ENCODE results near the gene SLC22A4. TPM values are rescaled to one million over a fixed set of nuclear protein-coding genes. Genes with fewer than 3 reads are reported as not detected.

SLC22A4 gene
- total and polyA plus RNA-seq, 2 experiments from 2014 or later, result 1.4 to 3.3 TPM

DNA sequence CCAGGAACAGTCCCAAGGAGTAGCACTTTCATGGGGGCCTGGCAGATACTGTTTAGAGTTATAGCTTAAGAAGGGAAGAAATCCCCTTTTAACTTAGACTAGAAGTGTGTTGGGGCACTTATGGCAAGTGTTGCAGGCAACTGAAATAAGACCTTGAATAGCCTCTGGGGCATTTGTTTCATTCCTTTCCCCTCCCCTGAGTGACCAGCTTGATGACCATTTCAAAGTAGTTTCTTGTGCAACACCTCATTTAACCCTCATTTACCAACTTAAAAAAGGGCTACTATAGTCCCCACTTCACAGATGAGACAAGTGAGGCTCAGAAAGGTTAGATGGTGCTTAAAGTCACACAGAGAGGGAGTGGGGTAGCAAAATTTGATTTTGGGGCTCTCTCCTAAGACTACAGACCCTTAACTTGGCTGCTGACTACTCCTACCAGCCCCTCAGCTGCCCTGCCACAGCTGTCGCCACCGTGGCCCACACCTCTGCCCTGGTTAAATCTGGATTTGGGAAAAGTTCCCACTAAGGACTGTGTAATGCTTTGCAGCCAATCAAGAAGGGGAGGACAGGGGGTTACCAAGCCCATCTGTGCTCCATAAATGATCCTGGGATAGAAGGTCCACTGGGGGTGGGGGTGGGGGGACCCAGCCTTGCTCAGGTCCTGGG, 31.2 kb upstream of the SLC22A4 start:
- Histone ChIP-seq H3K27ac (no peak overlapping the region), H3K9me3 (ENCODE audit: low read depth) (no peaks in the 10 kb centered on the region), H3K9me2 (replicated peaks; ENCODE audit: insufficient read depth) (no peaks in the 10 kb centered on the region), H4K20me1 (ENCODE audit: insufficient read depth, poor library complexity, severe bottlenecking) (no peaks in the 10 kb centered on the region), H3K4me1 (ENCODE audit: insufficient read depth) (peaks cover 42% of the 10 kb centered on the region), H3K4me3 (no peak overlapping the region), H3K4me2 (no peak overlapping the region), H3K79me2 (peaks cover 5% of the 10 kb centered on the region), H3K36me3 (replicated peaks; ENCODE audit: insufficient read depth, low read depth) (no peaks in the 10 kb centered on the region), H2AFZ (no peak overlapping the region), H3K27me3 (no peaks in the 10 kb centered on the region)
- no peak for DNase-seq (ENCODE audit: low spot score)
- WGBS (ENCODE audit: low lambda C conversion rate, missing lambda C conversion rate), result 96% methylated on average over 2 of the region's 2 CpGs
- TF ChIP-seq, protein P1, sequence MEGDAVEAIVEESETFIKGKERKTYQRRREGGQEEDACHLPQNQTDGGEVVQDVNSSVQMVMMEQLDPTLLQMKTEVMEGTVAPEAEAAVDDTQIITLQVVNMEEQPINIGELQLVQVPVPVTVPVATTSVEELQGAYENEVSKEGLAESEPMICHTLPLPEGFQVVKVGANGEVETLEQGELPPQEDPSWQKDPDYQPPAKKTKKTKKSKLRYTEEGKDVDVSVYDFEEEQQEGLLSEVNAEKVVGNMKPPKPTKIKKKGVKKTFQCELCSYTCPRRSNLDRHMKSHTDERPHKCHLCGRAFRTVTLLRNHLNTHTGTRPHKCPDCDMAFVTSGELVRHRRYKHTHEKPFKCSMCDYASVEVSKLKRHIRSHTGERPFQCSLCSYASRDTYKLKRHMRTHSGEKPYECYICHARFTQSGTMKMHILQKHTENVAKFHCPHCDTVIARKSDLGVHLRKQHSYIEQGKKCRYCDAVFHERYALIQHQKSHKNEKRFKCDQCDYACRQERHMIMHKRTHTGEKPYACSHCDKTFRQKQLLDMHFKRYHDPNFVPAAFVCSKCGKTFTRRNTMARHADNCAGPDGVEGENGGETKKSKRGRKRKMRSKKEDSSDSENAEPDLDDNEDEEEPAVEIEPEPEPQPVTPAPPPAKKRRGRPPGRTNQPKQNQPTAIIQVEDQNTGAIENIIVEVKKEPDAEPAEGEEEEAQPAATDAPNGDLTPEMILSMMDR (IDR thresholded peaks at IDR 0.05; ENCODE audit: poor library complexity), result no peak
- TF ChIP-seq EZH2phosphoT487 (IDR thresholded peaks at IDR 0.05; ENCODE audit: low read depth, severe bottlenecking, unreplicated experiment) (no peak), EZH2 (IDR thresholded peaks at IDR 0.05; ENCODE audit: borderline replicate concordance) (no peak)

DNA sequence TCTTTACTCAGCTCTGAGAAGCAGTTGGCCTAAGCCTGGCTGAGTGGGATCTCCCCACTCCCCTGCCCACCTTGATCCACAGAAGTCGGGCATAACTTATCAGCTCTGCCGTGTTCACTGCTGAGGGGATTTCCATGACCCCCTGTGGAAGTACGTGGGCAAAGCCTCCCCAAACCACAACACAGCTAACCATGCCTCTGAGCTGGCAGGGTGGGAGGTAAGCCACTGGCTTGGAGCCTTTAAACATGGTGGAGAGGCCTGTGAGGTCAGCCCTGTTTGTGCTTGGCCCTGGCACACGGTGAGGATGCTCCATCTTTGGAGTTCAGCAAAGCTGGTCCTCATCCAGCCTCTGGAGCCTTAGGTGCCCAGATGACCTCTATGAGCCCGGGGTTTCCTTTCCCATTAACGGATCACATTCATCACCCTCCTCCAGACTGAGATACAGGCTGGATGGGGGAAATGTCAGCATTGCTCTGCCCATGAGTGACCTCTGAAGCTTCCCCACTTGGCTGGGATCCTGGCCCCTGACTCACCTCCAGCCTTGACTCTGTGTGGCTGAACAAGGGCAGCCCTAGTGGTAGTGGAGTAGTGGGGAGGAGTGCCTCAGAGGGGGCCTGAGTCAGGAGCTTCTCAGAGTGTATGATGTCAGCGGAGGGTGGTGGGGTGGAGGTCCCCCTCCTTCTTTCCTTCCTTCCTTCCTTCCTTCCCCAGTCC, 30.5 kb upstream of the SLC22A4 start:
- Histone ChIP-seq H3K4me1 (ENCODE audit: insufficient read depth) (peaks cover 35% of the 10 kb centered on the region), H3K4me3 (no peak overlapping the region), H3K9me3 (ENCODE audit: low read depth) (no peaks in the 10 kb centered on the region), H3K4me2 (no peak overlapping the region), H4K20me1 (ENCODE audit: insufficient read depth, poor library complexity, severe bottlenecking) (no peaks in the 10 kb centered on the region), H3K27ac (peak overlapping the region; percentile 88), H3K27me3 (no peaks in the 10 kb centered on the region), H3K36me3 (replicated peaks; ENCODE audit: insufficient read depth, low read depth) (no peaks in the 10 kb centered on the region), H3K79me2 (no peaks in the 10 kb centered on the region), H2AFZ (no peak overlapping the region), H3K9me2 (replicated peaks; ENCODE audit: insufficient read depth) (no peaks in the 10 kb centered on the region)
- WGBS (ENCODE audit: low lambda C conversion rate, missing lambda C conversion rate), result 73% methylated on average over 7 of the region's 7 CpGs
- no peak for TF ChIP-seq EZH2 (IDR thresholded peaks at IDR 0.05; ENCODE audit: borderline replicate concordance)
- TF ChIP-seq, protein P1 (IDR thresholded peaks at IDR 0.05; ENCODE audit: poor library complexity), result no peak
- TF ChIP-seq EZH2phosphoT487 (IDR thresholded peaks at IDR 0.05; ENCODE audit: low read depth, severe bottlenecking, unreplicated experiment), result no peak
- no peak for DNase-seq (ENCODE audit: low spot score)

DNA sequence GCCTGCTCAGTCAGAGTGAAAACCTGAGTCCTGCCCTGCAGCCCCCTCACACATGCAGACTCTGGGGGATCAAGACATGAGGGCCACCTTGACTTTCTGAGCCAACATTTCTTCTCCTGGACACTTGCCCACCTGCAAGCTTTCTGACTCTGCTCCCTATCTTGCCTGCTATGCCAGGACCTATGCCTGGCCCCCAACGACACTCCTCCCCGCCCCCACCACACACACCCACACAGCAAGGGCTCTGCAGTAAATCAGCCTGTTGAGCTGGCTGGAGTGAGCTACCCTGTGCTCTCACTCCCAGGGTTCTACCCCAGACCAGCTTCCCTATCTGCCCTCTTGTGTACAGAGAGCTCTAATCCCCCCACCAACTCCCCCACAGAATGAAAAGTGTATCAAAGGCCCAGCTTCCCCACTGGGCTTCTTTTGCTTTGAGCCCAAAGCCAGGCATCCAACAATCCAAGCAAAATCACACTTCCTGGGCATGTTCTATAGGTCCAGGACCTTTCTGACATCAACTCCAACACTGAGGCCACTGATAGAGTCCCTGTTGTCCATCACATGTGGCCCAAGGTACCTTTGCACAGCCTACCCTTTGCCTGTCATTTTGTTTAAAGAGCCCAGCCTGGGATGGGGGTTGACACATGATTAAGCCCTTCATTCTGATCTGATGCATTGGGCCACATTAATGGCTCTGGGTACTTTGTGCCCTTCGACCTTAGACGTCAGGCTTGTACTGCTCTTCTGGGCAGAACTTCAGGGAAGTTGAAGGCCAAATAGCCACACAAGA, 29.5 kb upstream of the SLC22A4 start:
- no peak for DNase-seq (ENCODE audit: low spot score)
- H3K4me2 ChIP-seq, result no peak overlapping the region
- H3K4me3 ChIP-seq, result no peak overlapping the region
- H3K4me1 ChIP-seq (ENCODE audit: insufficient read depth), result peaks cover 27% of the 10 kb centered on the region
- no peaks in the 10 kb centered on the region for H3K27me3 ChIP-seq
- no peaks in the 10 kb centered on the region for H3K9me2 ChIP-seq (replicated peaks; ENCODE audit: insufficient read depth)
- no peak overlapping the region for H2AFZ ChIP-seq
- WGBS (ENCODE audit: low lambda C conversion rate, missing lambda C conversion rate), result 93% methylated on average over 3 of the region's 4 CpGs
- no peak for TF ChIP-seq EZH2phosphoT487 (IDR thresholded peaks at IDR 0.05; ENCODE audit: low read depth, severe bottlenecking, unreplicated experiment)
- TF ChIP-seq EZH2 (IDR thresholded peaks at IDR 0.05; ENCODE audit: borderline replicate concordance), result no peak
- TF ChIP-seq, protein P1 (IDR thresholded peaks at IDR 0.05; ENCODE audit: poor library complexity), result no peak
- H4K20me1 ChIP-seq (ENCODE audit: insufficient read depth, poor library complexity, severe bottlenecking), result no peaks in the 10 kb centered on the region
- H3K27ac ChIP-seq, result peak overlapping the region; percentile 88
- no peaks in the 10 kb centered on the region for H3K9me3 ChIP-seq (ENCODE audit: low read depth)
- no peaks in the 10 kb centered on the region for H3K79me2 ChIP-seq
- no peaks in the 10 kb centered on the region for H3K36me3 ChIP-seq (replicated peaks; ENCODE audit: insufficient read depth, low read depth)

All from hepatocyte (in vitro differentiated cells).